GM12878 (cell line): ENCODE results near the gene MEF2C. TPM values are rescaled to one million over a fixed set of nuclear protein-coding genes. Genes with fewer than 3 reads are reported as not detected.

Source experiments
- ATAC-seq: fragments of 200-7000 bp; cut with Tn5 transposase; 3 replicates; pipeline ENCODE4 v1.9.1; 2020; ENCODE audit warnings: mild to moderate bottlenecking, moderate library complexity
- BruUV-seq: library from RNA; stranded (reverse); fragments of 400-500 nt; replicated peaks from 2 replicates; lab custom pipeline; 2021; lab: Mats Ljungman, UMichigan
- CTCF ChIA-PET: fragments of 300-600 bp; sonication (Branson Sonifier 250); formaldehyde crosslinking; extraction: SDS; loops from one replicate; lab custom pipeline; 2021; ENCODE audit warnings: inconsistent platforms; lab: Yijun Ruan, JAX
- POLR2A ChIA-PET: fragments of 350-600 bp; formaldehyde crosslinking; extraction: SDS; loops from one replicate; lab custom pipeline; 2021; ENCODE audit warnings: inconsistent platforms; lab: Charles Lee
- RAD21 ChIA-PET: fragments of 300-600 bp; sonication (Branson Sonifier 250); formaldehyde crosslinking; loops from one replicate; lab custom pipeline; 2023; ENCODE audit warnings: antibody characterized with exemption; ENCODE audit not compliant: unreplicated experiment; lab: Charles Lee
- SMC1A ChIA-PET: fragments of 300-600 bp; sonication (Branson Sonifier 250); formaldehyde crosslinking; loops from one replicate; lab custom pipeline; 2023; ENCODE audit not compliant: unreplicated experiment, uncharacterized antibody; lab: Charles Lee
- DNase-seq: peaks from one replicate; pipeline ENCODE4 v3.0.0-alpha.2; 2011; ENCODE audit warnings: low read depth, low spot score
- FAIRE-seq: peaks from 3 replicates; lab custom pipeline; 2011; peaks lifted over from hg19 to GRCh38; lab: Jason Lieb, UNC
- H2AFZ ChIP-seq: 2 replicates; pipeline ENCODE4 v1.6.0; 2011; ENCODE audit warnings: low read depth, low read length, control low read depth; ENCODE audit not compliant: control insufficient read depth
- H3K27ac ChIP-seq: 2 replicates; pipeline ENCODE4 v1.5.1; 2011; ENCODE audit warnings: control low read depth; ENCODE audit not compliant: control insufficient read depth, insufficient read depth
- H3K27me3 ChIP-seq, 2 experiments: replicated peaks in 1 of 2; 2 replicates each; pipeline versions ENCODE4 v1.6.0 to v1.6.1; 2011; ENCODE audit warnings: low read length in 1 of 2; ENCODE audit not compliant: control insufficient read depth in 2 of 2, insufficient read depth in 2 of 2
- H3K36me3 ChIP-seq, 2 experiments: 2 replicates each; pipeline ENCODE4 v1.5.1; 2011; ENCODE audit warnings: low read length in 1 of 2; ENCODE audit not compliant: control insufficient read depth in 2 of 2, insufficient read depth in 2 of 2
- H3K4me1 ChIP-seq: 2 replicates; pipeline ENCODE4 v1.6.1; 2011; ENCODE audit warnings: mild to moderate bottlenecking, low read length, moderate library complexity, mixed read lengths; ENCODE audit not compliant: control insufficient read depth, insufficient read depth
- H3K4me2 ChIP-seq: 2 replicates; pipeline ENCODE4 v1.6.0; 2011; ENCODE audit warnings: control low read depth; ENCODE audit not compliant: control insufficient read depth, insufficient read depth
- H3K4me3 ChIP-seq: fragments of 200-600 bp; sonication (generic); 2 replicates; pipeline ENCODE4 v1.5.1; 2016
- H3K79me2 ChIP-seq: 2 replicates; pipeline ENCODE4 v1.6.0; 2011; ENCODE audit warnings: low read length; ENCODE audit not compliant: control insufficient read depth, insufficient read depth
- H3K9ac ChIP-seq: 2 replicates; pipeline ENCODE4 v1.8.0; 2011; ENCODE audit warnings: low read length, control low read depth, mixed read lengths; ENCODE audit not compliant: control insufficient read depth, insufficient read depth
- H3K9me3 ChIP-seq: replicated peaks from 3 replicates; pipeline ENCODE4 v1.5.1; 2011; ENCODE audit warnings: mild to moderate bottlenecking, low read length; ENCODE audit not compliant: control insufficient read depth, insufficient read depth
- H4K20me1 ChIP-seq: 2 replicates; pipeline ENCODE4 v1.6.0; 2011; ENCODE audit not compliant: control insufficient read depth, insufficient read depth
- E2F8 ChIP-seq: fragments of 450-650 bp; IDR thresholded peaks from 2 replicates; pipeline ENCODE4 v1.6.1; 2018; ENCODE audit warnings: mild to moderate bottlenecking, low read depth, moderate library complexity; ENCODE audit not compliant: partially characterized antibody
- ETV6 ChIP-seq, 2 experiments: fragments of 450-650 bp in 1 of 2; IDR thresholded peaks in 1 of 2; conservative IDR thresholded peaks in 1 of 2; 2 replicates each; pipeline ENCODE4 v1.6.1; 2014; ENCODE audit warnings: antibody characterized with exemption in 1 of 2, borderline replicate concordance in 1 of 2, low read depth in 1 of 2, mild to moderate bottlenecking in 1 of 2, moderate library complexity in 1 of 2
- FOS ChIP-seq: IDR thresholded peaks from 3 replicates; pipeline ENCODE4 v1.6.1; 2011; ENCODE audit warnings: borderline replicate concordance; ENCODE audit not compliant: insufficient read length; ENCODE audit errors: extremely low read depth
- NR2F1 ChIP-seq: fragments of 450-650 bp; conservative IDR thresholded peaks from 2 replicates; pipeline ENCODE4 v1.6.1; 2017; ENCODE audit warnings: mild to moderate bottlenecking
- RELB ChIP-seq: fragments of 450-650 bp; IDR thresholded peaks from 2 replicates; pipeline ENCODE4 v1.6.1; 2017; ENCODE audit warnings: low read depth, mild to moderate bottlenecking, moderate library complexity
- SIX5 ChIP-seq: IDR thresholded peaks from 2 replicates; pipeline ENCODE4 v1.6.1; 2011; ENCODE audit warnings: mild to moderate bottlenecking, low read depth, low read length, moderate library complexity; ENCODE audit not compliant: severe bottlenecking
- TARDBP ChIP-seq: IDR thresholded peaks from 2 replicates; pipeline ENCODE4 v1.6.1; 2016; ENCODE audit warnings: borderline replicate concordance
- ZNF274 ChIP-seq: IDR thresholded peaks from one replicate; pipeline ENCODE4 v1.8.0; 2011; ENCODE audit not compliant: insufficient read length, insufficient read depth
- ZNF622 ChIP-seq: fragments of 450-650 bp; IDR thresholded peaks from 2 replicates; pipeline ENCODE4 v1.6.1; 2017; ENCODE audit warnings: mild to moderate bottlenecking, inconsistent platforms
- WGBS: methylation state at CpG from one replicate; pipeline ENCODE4 v1.1.6; 2016; ENCODE audit warnings: low lambda C conversion rate; ENCODE audit not compliant: insufficient replicate concordance, insufficient coverage; ENCODE audit errors: missing lambda C conversion rate; 5-methylcytosine and 5-hydroxymethylcytosine counted together
- in situ Hi-C: fragments of 300-500 bp; cut with MboI; formaldehyde crosslinking; loops from 9 replicates; pipeline ENCODE4 v1.14.3; 2018; ENCODE audit warnings: mixed read lengths
- intact Hi-C: fragments of 100-400 bp; cut with micrococcal nuclease; formaldehyde crosslinking; loops from one replicate; pipeline ENCODE4 v1.14.2; 2022; ENCODE audit not compliant: unreplicated experiment
- polyA plus RNA-seq, 11 experiments: library from polyadenylated mRNA; depleted of rRNA in 4 of 11; unstranded in 6 of 11; stranded (reverse) in 5 of 11; fragments of >200 nt; fragmentation: Nextera tagmentation in 4 of 11; fragmentation: Illumina TruSeq in 1 of 11; extraction: Ambion mirVana in 4 of 11; extraction: Trizol in 1 of 11; gene quantifications; 1 replicate in 1 of 11; 2 replicates in 10 of 11; pipeline versions ENCODE4 v1.2.1 to v1.2.3, GENCODE V29; 2011 to 2016; ENCODE audit warnings: inconsistent platforms in 2 of 11, missing spikeins in 2 of 11, low read depth in 1 of 11
- total RNA-seq, 4 experiments: library from RNA; depleted of rRNA in 3 of 4; stranded (reverse); fragments of >200 nt in 3 of 4; fragmentation: Illumina TruSeq in 1 of 4; extraction: Trizol in 1 of 4; gene quantifications; 2 replicates each; pipeline versions ENCODE4 v1.2.1 to v1.2.3, GENCODE V29; 2013 to 2021
- TF ChIP-seq, protein P1 (sequence below): fragments of 450-650 bp; IDR thresholded peaks from 2 replicates; pipeline ENCODE4 v1.6.1; 2017; ENCODE audit warnings: antibody characterized with exemption, mild to moderate bottlenecking, moderate library complexity
- TF ChIP-seq, protein P2 (sequence below): fragments of 450-650 bp; IDR thresholded peaks from 2 replicates; pipeline ENCODE4 v1.6.1; 2016; ENCODE audit warnings: mild to moderate bottlenecking, moderate library complexity, borderline replicate concordance

The MEF2C gene
- total and polyA plus RNA-seq, 10 of the 15 experiments (the other 5 are each of a cell fraction or from before 2014, with no cell fraction given), result 104 to 225 (median 180) TPM

DNA sequence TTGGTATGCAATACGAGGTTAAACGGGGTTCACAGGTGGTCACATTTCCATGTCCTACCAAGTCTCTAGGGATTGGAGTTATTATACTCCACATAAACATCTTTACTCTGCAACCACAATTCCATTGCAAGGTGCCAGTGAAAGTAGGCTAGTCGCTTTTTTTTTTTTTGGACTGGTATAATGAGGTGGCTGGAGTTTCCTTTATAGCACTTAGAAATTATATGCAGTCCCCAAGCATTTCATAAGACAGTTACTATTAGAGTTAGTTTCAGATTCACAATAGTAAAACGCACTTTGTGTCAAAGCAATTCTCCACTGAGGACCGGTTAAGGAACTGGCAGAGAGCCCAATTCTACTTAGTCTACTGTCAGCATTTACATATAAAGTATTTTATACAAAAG lies 1.4 kb downstream of the MEF2C start:
- no peak for DNase-seq
- peak; percentile 39 for ATAC-seq
- POLR2A ChIA-PET, result interaction anchor here (0.6 to 3.6 kb wide), 5 partner anchors 16 to 147 kb away, joined by 3 to 31 read pairs (median 8); no protein-coding TSS in a partner anchor
- intact Hi-C loops (loop anchor here (5.0 to 10.0 kb wide), 5 partner anchors 393 to 1303 kb away; no protein-coding TSS in a partner anchor), in situ Hi-C loops (loop anchor here (10.0 kb wide), 2 partner anchors 423 to 553 kb away; no protein-coding TSS in a partner anchor)
- WGBS, result under 1% methylated on average over 5 of the region's 5 CpGs
- no peaks in the 10 kb centered on the region; the same call in 1 of the 2 replicates for H3K4me1 ChIP-seq
- H2AFZ ChIP-seq, result no peak overlapping the region
- peak overlapping the region; percentile 85 for H3K4me3 ChIP-seq
- H3K27ac ChIP-seq, result peak overlapping the region; percentile 98
- H3K36me3 ChIP-seq, result no peaks in the 10 kb centered on the region
- H3K9me3 ChIP-seq, result no peaks in the 10 kb centered on the region
- RAD21 ChIA-PET, result interaction anchor here (0.8 to 7.9 kb wide), 12 partner anchors 33 to 555 kb away, joined by 3 to 99 read pairs (median 6); no protein-coding TSS in a partner anchor
- SMC1A ChIA-PET, result interaction anchor here (1.0 to 8.1 kb wide), 13 partner anchors 8 to 468 kb away, joined by 3 to 182 read pairs (median 4); no protein-coding TSS in a partner anchor
- no peak for FAIRE-seq
- peaks cover 99% of the 10 kb centered on the region for H3K79me2 ChIP-seq
- no peaks in the 10 kb centered on the region for H3K27me3 ChIP-seq
- no TSS peak for BruUV-seq
- H4K20me1 ChIP-seq, result no peaks in the 10 kb centered on the region
- H3K9ac ChIP-seq, result peak overlapping the region; percentile 99
- CTCF ChIA-PET, result interaction anchor here (0.8 to 2.1 kb wide), 5 partner anchors 63 to 848 kb away, joined by 3 to 6 read pairs (median 3); no protein-coding TSS in a partner anchor
- H3K4me2 ChIP-seq, result no peak overlapping the region
- TF ChIP-seq, protein P1, sequence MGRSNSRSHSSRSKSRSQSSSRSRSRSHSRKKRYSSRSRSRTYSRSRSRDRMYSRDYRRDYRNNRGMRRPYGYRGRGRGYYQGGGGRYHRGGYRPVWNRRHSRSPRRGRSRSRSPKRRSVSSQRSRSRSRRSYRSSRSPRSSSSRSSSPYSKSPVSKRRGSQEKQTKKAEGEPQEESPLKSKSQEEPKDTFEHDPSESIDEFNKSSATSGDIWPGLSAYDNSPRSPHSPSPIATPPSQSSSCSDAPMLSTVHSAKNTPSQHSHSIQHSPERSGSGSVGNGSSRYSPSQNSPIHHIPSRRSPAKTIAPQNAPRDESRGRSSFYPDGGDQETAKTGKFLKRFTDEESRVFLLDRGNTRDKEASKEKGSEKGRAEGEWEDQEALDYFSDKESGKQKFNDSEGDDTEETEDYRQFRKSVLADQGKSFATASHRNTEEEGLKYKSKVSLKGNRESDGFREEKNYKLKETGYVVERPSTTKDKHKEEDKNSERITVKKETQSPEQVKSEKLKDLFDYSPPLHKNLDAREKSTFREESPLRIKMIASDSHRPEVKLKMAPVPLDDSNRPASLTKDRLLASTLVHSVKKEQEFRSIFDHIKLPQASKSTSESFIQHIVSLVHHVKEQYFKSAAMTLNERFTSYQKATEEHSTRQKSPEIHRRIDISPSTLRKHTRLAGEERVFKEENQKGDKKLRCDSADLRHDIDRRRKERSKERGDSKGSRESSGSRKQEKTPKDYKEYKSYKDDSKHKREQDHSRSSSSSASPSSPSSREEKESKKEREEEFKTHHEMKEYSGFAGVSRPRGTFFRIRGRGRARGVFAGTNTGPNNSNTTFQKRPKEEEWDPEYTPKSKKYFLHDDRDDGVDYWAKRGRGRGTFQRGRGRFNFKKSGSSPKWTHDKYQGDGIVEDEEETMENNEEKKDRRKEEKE, result no peak
- TF ChIP-seq ETV6 (conservative IDR thresholded peaks at IDR 0.05 in 1 of 2, IDR thresholded peaks at IDR 0.05 in 1 of 2; ENCODE audit: borderline replicate concordance in 1 of 2, low read depth in 1 of 2) (no peak), TARDBP (no peak), ZNF622 (no peak), ZNF274 (no peak), RELB (0 out of 2 replicates have a peak, but pooled peaks have one; percentile 29), FOS (no peak), E2F8 (peak; percentile 12), SIX5 (no peak), NR2F1 (no peak)
- TF ChIP-seq, protein P2, sequence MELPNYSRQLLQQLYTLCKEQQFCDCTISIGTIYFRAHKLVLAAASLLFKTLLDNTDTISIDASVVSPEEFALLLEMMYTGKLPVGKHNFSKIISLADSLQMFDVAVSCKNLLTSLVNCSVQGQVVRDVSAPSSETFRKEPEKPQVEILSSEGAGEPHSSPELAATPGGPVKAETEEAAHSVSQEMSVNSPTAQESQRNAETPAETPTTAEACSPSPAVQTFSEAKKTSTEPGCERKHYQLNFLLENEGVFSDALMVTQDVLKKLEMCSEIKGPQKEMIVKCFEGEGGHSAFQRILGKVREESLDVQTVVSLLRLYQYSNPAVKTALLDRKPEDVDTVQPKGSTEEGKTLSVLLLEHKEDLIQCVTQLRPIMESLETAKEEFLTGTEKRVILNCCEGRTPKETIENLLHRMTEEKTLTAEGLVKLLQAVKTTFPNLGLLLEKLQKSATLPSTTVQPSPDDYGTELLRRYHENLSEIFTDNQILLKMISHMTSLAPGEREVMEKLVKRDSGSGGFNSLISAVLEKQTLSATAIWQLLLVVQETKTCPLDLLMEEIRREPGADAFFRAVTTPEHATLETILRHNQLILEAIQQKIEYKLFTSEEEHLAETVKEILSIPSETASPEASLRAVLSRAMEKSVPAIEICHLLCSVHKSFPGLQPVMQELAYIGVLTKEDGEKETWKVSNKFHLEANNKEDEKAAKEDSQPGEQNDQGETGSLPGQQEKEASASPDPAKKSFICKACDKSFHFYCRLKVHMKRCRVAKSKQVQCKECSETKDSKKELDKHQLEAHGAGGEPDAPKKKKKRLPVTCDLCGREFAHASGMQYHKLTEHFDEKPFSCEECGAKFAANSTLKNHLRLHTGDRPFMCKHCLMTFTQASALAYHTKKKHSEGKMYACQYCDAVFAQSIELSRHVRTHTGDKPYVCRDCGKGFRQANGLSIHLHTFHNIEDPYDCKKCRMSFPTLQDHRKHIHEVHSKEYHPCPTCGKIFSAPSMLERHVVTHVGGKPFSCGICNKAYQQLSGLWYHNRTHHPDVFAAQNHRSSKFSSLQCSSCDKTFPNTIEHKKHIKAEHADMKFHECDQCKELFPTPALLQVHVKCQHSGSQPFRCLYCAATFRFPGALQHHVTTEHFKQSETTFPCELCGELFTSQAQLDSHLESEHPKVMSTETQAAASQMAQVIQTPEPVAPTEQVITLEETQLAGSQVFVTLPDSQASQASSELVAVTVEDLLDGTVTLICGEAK, result no peak
